Mucosa of descending colon (tissue), 3 donors: Measurements from ENCODE around the gene RASGEF1C. TPM values are rescaled to one million over a fixed set of nuclear protein-coding genes. Genes with fewer than 3 reads are reported as not detected.

Source experiments
- ATAC-seq: fragments of 200-7000 bp; cut with Tn5 transposase; one replicate; pipeline ENCODE4 v1.9.1; 2020; ENCODE audit warnings: mild to moderate bottlenecking, moderate library complexity
- DNase-seq, 3 donors: peaks; one replicate each; pipeline ENCODE4 v3.0.0-alpha.2; 2020
- H3K36me3 ChIP-seq: fragments of 200-600 bp; one replicate; pipeline ENCODE4 v1.8.0; 2021; ENCODE audit warnings: low read depth, mild to moderate bottlenecking
- H3K4me1 ChIP-seq: fragments of 200-600 bp; one replicate; pipeline ENCODE4 v1.8.0; 2021; ENCODE audit warnings: low read depth, mild to moderate bottlenecking
- H3K4me3 ChIP-seq: fragments of 200-600 bp; one replicate; pipeline ENCODE4 v1.8.0; 2021; ENCODE audit warnings: mild to moderate bottlenecking
- H3K9me3 ChIP-seq: fragments of 200-600 bp; one replicate; pipeline ENCODE4 v1.8.0; 2021; ENCODE audit warnings: mild to moderate bottlenecking
- intact Hi-C, 2 donors: fragments of 100-400 bp; cut with DNase I in 1 of 2; cut with micrococcal nuclease in 1 of 2; formaldehyde crosslinking; loops; one replicate each; pipeline versions ENCODE4 v1.11.0 to v1.11.1; 2022; cut with DNase I, micrococcal nuclease
- total RNA-seq, 3 donors: library from RNA; stranded (reverse); fragmentation: NEBNext Ultra II Directional in 2 of 3; extraction: Animal tissue kit (Norgen Biotek cat#: 25700) in 2 of 3; gene quantifications; one replicate each; pipeline versions ENCODE4 v1.2.1 to v1.2.4, GENCODE V29; 2021 to 2023
- TF ChIP-seq, protein P1 (sequence below): fragments of 200-600 bp; IDR thresholded peaks from one replicate; pipeline ENCODE4 v1.8.0; 2022; ENCODE audit warnings: antibody characterized with exemption, mild to moderate bottlenecking
- donor health status: DM: no; HTN: no; CAD: no; lungs with moderate emphysema.
- donor health status: DM: no; HTN: no; CAD: no.
- donor health status: DM: no; HTN: yes; CAD: no.

RASGEF1C gene
- total RNA-seq, 3 donors from 2014 or later = 0.17 to 1.9 (median 0.65) TPM

DNA sequence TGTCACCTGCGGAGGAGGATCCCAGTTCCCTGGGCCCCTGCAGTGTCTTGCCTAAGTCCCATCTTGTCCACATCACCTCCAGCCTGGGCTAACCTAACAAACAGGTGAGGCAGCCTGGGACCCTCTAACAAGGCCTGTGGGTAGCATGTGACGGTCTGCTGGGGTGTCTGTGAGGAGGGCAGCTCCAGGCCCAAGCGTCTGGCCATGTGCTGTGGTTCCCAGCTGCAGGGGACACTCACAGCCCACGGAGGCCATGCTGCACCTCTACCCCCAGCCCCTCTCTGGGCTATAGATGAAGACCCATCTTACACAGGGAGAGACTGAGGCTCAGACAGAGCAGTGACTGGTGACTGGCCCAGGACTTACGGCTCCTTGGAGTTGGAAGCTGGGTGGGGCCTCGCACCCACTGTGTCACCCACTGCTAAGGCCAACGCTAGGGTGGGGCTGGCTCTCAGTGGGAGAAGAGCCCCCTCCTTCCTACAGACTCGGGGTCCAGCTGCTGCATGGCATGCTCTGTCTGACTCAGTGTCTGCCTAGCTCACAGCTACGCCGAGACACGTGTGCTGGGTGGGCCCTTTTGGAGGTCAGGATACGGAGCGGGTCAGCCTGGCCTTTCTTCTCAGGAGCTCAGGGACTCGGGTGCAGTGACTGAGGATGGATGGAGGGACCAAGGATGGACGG lies 96.7 kb downstream of the RASGEF1C start:
- DNase-seq (peak in 1 of 3 donors; percentile 8), ATAC-seq (no peak)
- H3K36me3 ChIP-seq = no peaks in the 10 kb centered on the region
- H3K4me3 ChIP-seq = no peak overlapping the region
- H3K4me1 ChIP-seq = no peaks in the 10 kb centered on the region
- intact Hi-C loops = no loop called here
- TF ChIP-seq, protein P1, sequence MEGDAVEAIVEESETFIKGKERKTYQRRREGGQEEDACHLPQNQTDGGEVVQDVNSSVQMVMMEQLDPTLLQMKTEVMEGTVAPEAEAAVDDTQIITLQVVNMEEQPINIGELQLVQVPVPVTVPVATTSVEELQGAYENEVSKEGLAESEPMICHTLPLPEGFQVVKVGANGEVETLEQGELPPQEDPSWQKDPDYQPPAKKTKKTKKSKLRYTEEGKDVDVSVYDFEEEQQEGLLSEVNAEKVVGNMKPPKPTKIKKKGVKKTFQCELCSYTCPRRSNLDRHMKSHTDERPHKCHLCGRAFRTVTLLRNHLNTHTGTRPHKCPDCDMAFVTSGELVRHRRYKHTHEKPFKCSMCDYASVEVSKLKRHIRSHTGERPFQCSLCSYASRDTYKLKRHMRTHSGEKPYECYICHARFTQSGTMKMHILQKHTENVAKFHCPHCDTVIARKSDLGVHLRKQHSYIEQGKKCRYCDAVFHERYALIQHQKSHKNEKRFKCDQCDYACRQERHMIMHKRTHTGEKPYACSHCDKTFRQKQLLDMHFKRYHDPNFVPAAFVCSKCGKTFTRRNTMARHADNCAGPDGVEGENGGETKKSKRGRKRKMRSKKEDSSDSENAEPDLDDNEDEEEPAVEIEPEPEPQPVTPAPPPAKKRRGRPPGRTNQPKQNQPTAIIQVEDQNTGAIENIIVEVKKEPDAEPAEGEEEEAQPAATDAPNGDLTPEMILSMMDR = no peak
- H3K9me3 ChIP-seq = peaks cover 3% of the 10 kb centered on the region

DNA sequence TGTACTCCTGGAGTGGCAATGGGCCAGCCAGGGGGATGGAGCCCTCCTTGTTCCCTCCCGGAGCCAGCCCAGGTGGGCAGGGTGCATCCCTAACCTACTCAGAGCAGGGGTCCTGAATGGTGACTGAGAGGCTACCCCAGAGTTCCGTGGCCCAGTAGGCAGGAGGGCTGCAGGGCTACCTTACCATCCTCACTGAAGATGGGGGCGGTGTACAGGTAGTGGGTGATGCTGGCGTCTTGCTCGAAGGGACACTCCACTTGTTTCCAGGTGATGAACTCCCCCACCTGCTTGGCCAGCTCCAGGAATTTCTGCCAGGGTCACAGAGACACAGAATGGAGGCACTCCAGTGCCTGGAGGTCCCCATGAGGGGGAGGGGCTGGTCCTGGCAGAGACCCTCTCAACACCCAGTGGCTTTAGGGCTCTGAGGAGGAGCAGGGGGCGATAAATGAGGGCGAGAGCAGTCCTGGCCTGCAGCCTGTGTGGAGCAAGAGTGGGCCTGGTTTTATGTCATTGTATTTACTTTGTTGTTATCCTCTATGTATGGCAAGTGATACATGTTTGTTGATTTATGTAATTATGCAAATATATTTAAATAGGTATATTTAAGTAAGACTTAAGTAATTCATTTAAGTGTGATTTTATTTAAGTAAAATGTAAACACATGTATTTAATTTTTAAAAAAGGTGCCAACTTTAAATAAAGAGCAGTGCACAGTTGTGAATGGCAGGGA lies 97.6 kb downstream of the RASGEF1C start:
- H3K4me3 ChIP-seq = no peak overlapping the region

DNA sequence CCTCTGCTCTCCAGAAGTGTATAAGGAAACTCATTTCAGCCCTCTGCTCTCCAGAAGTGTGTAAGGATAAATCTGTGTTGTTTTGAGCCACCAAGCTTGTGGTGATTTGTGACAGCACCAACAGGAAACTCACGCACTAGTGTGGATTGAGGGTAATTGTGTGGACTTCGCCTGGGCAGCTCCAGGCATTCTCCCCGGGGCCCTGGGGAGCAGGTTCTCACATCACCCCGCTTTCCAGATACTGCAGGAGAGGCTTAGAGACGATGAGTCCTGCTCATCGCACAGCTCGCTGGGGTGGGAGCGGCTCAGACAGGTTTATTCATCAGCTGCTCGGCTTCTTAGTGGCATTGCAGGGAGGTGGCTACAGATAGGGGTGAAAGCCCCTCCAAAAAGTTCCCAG lies 99.1 kb downstream of the RASGEF1C start:
- TF ChIP-seq, protein P1 = no peak
- intact Hi-C loops = no loop called here
- DNase-seq (no peak), ATAC-seq (no peak)
- Histone ChIP-seq H3K4me3 (no peak overlapping the region), H3K9me3 (peaks cover 7% of the 10 kb centered on the region), H3K4me1 (no peaks in the 10 kb centered on the region), H3K36me3 (no peaks in the 10 kb centered on the region)

More for the DNA sequence above, 97.6 kb downstream of the RASGEF1C start:
- Histone ChIP-seq H3K4me1 (no peaks in the 10 kb centered on the region), H3K36me3 (no peaks in the 10 kb centered on the region), H3K9me3 (peaks cover 7% of the 10 kb centered on the region)
- DNase-seq (peak in 1 of 3 donors; percentile 5), ATAC-seq (no peak)
- TF ChIP-seq, protein P1 = no peak
- intact Hi-C loops = no loop called here

DNA sequence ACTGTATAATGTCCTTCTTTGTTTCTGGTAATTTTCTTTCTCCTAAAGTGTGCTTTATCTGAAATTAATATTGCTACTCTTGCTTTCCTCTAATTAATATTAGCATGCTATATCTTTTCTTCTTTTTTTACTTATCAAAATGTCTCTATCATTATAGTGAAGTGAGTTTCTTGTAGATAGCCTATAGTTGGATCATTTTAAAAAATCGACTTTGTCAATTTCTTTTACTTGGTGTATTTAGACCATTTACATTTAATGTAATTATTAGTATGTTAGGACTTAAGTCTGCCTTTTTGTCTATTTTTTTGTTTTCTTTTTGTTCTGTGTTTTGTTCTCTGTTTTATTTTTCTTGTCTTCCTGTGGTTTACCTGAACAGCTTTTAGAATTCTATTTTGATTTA lies 102.0 kb downstream of the RASGEF1C start:
- intact Hi-C loops = no loop called here
- Histone ChIP-seq H3K4me1 (no peaks in the 10 kb centered on the region), H3K9me3 (peaks cover 7% of the 10 kb centered on the region), H3K36me3 (no peaks in the 10 kb centered on the region), H3K4me3 (no peak overlapping the region)
- DNase-seq = no peak
- TF ChIP-seq, protein P1 = no peak
- ATAC-seq = no peak

DNA sequence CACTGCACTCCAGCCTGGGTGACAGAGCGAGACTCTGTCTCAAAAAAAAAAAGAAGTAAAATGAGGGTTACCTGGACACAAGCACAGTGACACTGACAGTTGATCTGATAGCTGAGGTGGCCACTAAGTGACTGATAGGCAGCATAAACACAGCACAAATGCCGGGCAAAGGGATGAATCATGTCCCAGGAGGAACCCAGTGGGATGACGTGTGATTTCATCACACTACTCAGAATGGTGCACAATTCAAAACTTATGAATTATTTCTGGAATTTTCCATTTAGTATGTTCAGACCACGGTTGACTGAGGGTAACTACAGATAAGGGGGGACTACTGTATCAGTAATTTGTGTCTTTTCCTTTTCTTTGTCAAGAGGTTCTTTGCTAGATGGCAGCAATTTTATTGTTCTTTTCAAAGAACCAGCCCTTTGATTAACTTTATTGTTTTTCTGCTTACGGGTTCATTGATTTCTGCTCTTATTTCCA lies 103.1 kb downstream of the RASGEF1C start:
- H3K36me3 ChIP-seq = no peaks in the 10 kb centered on the region
- no peak for DNase-seq

More for the DNA sequence above, 103.1 kb downstream of the RASGEF1C start:
- ATAC-seq = no peak
- Histone ChIP-seq H3K4me1 (no peaks in the 10 kb centered on the region), H3K4me3 (no peak overlapping the region), H3K9me3 (peaks cover 7% of the 10 kb centered on the region)
- intact Hi-C loops = no loop called here
- TF ChIP-seq, protein P1 = no peak
